Esophagus squamous epithelium (tissue), 5 donors: ENCODE data around the gene IGFBP4. TPM values are rescaled to one million over a fixed set of nuclear protein-coding genes. Genes with fewer than 3 reads are reported as not detected.

Experiments used
- DNase-seq: peaks from one replicate; lab custom pipeline; 2025; lab: John Stamatoyannopoulos, UW
- H3K27ac ChIP-seq, 4 donors: fragments of 200-600 bp; sonication (generic); one replicate each; pipeline ENCODE4 v1.5.1; 2016 to 2019; ENCODE audit warnings: mild to moderate bottlenecking in 1 of 4
- H3K27me3 ChIP-seq, 4 donors: fragments of 200-600 bp; sonication (generic); 1 replicate in 3 of 4; 2 replicates in 1 of 4; pipeline versions ENCODE4 v1.5.1 to v1.6.0; 2017 to 2021; ENCODE audit warnings: antibody characterized with exemption in 1 of 4
- H3K36me3 ChIP-seq, 3 donors: fragments of 200-600 bp; sonication (generic); one replicate each; pipeline ENCODE4 v1.5.1; 2016 to 2019
- H3K4me1 ChIP-seq, 3 donors: fragments of 200-600 bp; sonication (generic); one replicate each; pipeline ENCODE4 v1.5.1; 2017 to 2019
- H3K4me3 ChIP-seq, 4 donors: fragments of 200-600 bp; sonication (generic); 1 replicate in 3 of 4; 2 replicates in 1 of 4; pipeline ENCODE4 v1.5.1; 2016 to 2019; ENCODE audit warnings: mild to moderate bottlenecking in 2 of 4, moderate library complexity in 1 of 4
- H3K9me3 ChIP-seq, 3 donors: fragments of 200-600 bp; sonication (generic); one replicate each; pipeline ENCODE4 v1.5.1; 2016 to 2019
- CTCF ChIP-seq, 6 experiments: fragments of 450-650 bp in 4 of 6; fragments of 200-600 bp in 2 of 6; sonication (generic) in 2 of 6; IDR thresholded peaks; one replicate each; pipeline ENCODE4 v1.5.1; 2016 to 2019; ENCODE audit warnings: antibody characterized with exemption in 6 of 6, mild to moderate bottlenecking in 4 of 6, moderate library complexity in 4 of 6
- POLR2A ChIP-seq, 4 donors: fragments of 450-650 bp; IDR thresholded peaks; one replicate each; pipeline ENCODE4 v1.6.1; 2017; ENCODE audit warnings: antibody characterized with exemption in 4 of 4, mild to moderate bottlenecking in 4 of 4, moderate library complexity in 3 of 4
- WGBS, 2 donors: methylation state at CpG; one replicate each; pipeline ENCODE4 v1.1.5; 2018; 5-methylcytosine and 5-hydroxymethylcytosine counted together
- intact Hi-C: fragments of 100-400 bp; cut with DNase I; formaldehyde crosslinking; loops from one replicate; pipeline ENCODE4 v1.15.0; 2022
- total RNA-seq, 4 donors: library from RNA; depleted of rRNA; stranded (reverse); fragments of >200 nt; gene quantifications; one replicate each; pipeline ENCODE4 v1.1.0, GENCODE V29; 2016
- donor health status: DM: yes; HTN: yes; CAD: no.

The IGFBP4 gene
- total RNA-seq, 4 donors from 2014 or later: 27.1 to 154 (median 73.0) TPM

GRCh38 chr17:40483679-40484078, 40.4 kb downstream of the IGFBP4 start:
- no peak for TF ChIP-seq CTCF (IDR thresholded peaks at IDR 0.05)
- no peak for TF ChIP-seq POLR2A (IDR thresholded peaks at IDR 0.05)
- intact Hi-C loops: no loop called here
- H3K27ac ChIP-seq: peak overlapping the region in 3 of 4 donors; percentile 38 to 92 (median 90)
- H3K4me3 ChIP-seq: no peak overlapping the region
- DNase-seq: no peak
- H3K9me3 ChIP-seq: no peaks in the 10 kb centered on the region
- H3K36me3 ChIP-seq: peaks cover 0 to 91% (median 5%) of the 10 kb centered on the region in 3 donors
- H3K4me1 ChIP-seq: peaks cover 21 to 94% (median 53%) of the 10 kb centered on the region in 3 donors
- WGBS, 2 donors: 72 to 97% methylated on average over 3 to 4 of the region's 4 CpGs
- no peaks in the 10 kb centered on the region for H3K27me3 ChIP-seq

- TF ChIP-seq POLR2A (IDR thresholded peaks at IDR 0.05) (no peak), CTCF (IDR thresholded peaks at IDR 0.05) (no peak)
- Histone ChIP-seq H3K4me3 (no peak overlapping the region), H3K27ac (peak overlapping the region; percentile 6 to 92 (median 90)), H3K27me3 (no peaks in the 10 kb centered on the region), H3K36me3 (peaks cover 0 to 88% (median 6%) of the 10 kb centered on the region in 3 donors), H3K9me3 (no peaks in the 10 kb centered on the region), H3K4me1 (peaks cover 21 to 100% (median 61%) of the 10 kb centered on the region in 3 donors)
- DNase-seq: no peak
- 70 to 84% methylated on average over 9 to 16 of the region's 18 CpGs for WGBS, 2 donors
- intact Hi-C loops: no loop called here
These were observed 41.2 kb downstream of the IGFBP4 start for GRCh38 chr17:40484285-40484972.

- Histone ChIP-seq H3K9me3 (no peaks in the 10 kb centered on the region), H3K27me3 (no peaks in the 10 kb centered on the region), H3K4me1 (peaks cover 25 to 100% (median 67%) of the 10 kb centered on the region in 3 donors), H3K4me3 (no peak overlapping the region), H3K36me3 (peaks cover 0 to 82% (median 6%) of the 10 kb centered on the region in 3 donors), H3K27ac (peak overlapping the region; percentile 69 to 92 (median 90))
- no peak for TF ChIP-seq CTCF (IDR thresholded peaks at IDR 0.05)
- no peak for TF ChIP-seq POLR2A (IDR thresholded peaks at IDR 0.05)
- DNase-seq: no peak
- intact Hi-C loops: no loop called here
- 55 to 73% methylated on average over 5 to 7 of the region's 7 CpGs for WGBS, 2 donors
These were observed 41.8 kb downstream of the IGFBP4 start for GRCh38 chr17:40484973-40485530.

GRCh38 chr17:40485851-40486521, 42.7 kb downstream of the IGFBP4 start:
- intact Hi-C loops: no loop called here
- WGBS, 2 donors: 29 to 45% methylated on average over 11 to 15 of the region's 17 CpGs
- no peaks in the 10 kb centered on the region for H3K9me3 ChIP-seq
- no peaks in the 10 kb centered on the region for H3K27me3 ChIP-seq
- peak overlapping the region; percentile 69 to 92 (median 90) for H3K27ac ChIP-seq
- no peak for DNase-seq
- peaks cover 0 to 73% (median 6%) of the 10 kb centered on the region in 3 donors for H3K36me3 ChIP-seq
- TF ChIP-seq CTCF (IDR thresholded peaks at IDR 0.05): no peak
- TF ChIP-seq POLR2A (IDR thresholded peaks at IDR 0.05): peak in 2 of 4 donors; percentile 21 to 25
- H3K4me1 ChIP-seq: peaks cover 23 to 100% (median 67%) of the 10 kb centered on the region in 3 donors
- no peak overlapping the region for H3K4me3 ChIP-seq
